GM12874 (cell line): ENCODE results near the gene HNF1B.

ENCODE experiments used
- CTCF ChIP-seq: IDR thresholded peaks from 2 replicates; pipeline ENCODE4 v1.5.1; 2011; ENCODE audit warnings: low read depth, mild to moderate bottlenecking, control low read depth, low read length, moderate library complexity; ENCODE audit not compliant: insufficient read depth

HNF1B gene

GRCh38 chr17:37664214-37664613, 80.6 kb downstream of the HNF1B start:
- TF ChIP-seq CTCF, result no peak

DNA sequence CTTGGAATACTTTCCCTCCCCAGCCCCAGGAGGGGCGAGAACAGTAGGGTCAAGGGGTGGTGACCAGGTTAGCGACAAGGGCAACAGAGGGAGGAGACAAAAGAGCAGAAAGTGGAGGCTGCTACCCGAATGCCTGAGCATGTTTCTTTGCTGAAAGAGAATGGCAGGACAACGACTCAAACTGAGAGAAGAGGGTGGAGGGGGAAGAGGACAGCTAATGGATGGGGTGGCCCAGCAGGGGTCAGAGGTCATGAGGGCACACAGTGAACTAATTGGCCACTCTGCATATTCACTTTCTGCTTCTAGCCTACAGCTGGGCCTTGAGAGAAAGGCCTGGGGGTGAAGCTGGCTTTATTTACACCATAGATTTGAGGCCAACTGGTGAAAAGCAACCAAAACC, 82.5 kb downstream of the HNF1B start:
- no peak for TF ChIP-seq CTCF

GRCh38 chr17:37661400-37662014, 83.4 kb downstream of the HNF1B start:
- TF ChIP-seq CTCF, result peak; percentile 18; the same call in 1 of the 2 replicates

- TF ChIP-seq CTCF, result no peak
These were observed 84.9 kb downstream of the HNF1B start for GRCh38 chr17:37659925-37660324.

GRCh38 chr17:37657202-37657601, 87.7 kb downstream of the HNF1B start:
- TF ChIP-seq CTCF, result no peak

DNA sequence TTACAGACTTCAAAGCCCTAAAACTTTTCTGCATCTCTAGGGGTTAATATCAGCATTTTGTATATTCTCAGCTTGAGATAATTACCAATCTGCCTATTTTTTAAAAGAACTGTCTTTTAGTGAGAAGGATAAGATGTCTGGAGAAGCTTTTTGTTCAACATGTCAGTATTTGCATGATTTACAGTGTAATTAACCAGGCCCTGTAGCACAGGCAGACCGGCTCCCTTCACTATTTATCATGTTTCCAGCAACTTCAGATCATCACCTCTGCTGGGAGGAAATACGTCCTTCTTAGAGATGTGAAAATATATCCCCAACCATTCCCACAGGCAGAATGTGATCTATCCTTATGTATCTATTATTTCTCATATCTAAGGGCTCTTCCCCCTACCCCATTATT, 93.0 kb downstream of the HNF1B start:
- no peak for TF ChIP-seq CTCF

GRCh38 chr17:37650419-37651003, 94.3 kb downstream of the HNF1B start:
- TF ChIP-seq CTCF, result peak; percentile 34; the same call in 1 of the 2 replicates

DNA sequence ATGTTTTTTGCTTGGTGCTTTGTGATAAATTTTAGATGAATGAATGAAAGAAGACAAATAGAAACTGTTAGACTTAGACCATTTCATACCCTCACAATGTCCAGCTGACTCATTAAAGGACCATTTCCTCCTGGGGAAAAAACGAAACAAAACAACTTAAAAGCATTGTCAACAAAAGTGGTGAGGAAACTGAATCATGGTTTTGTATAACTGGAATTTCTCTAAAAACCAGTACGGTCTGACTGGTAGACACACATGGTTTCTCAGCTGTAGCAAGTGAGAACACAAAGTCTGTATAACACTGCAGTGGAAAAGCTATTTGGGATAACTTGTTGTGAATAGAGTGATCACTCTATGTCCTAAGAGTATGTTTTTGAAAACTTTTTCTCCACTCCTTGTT, 96.3 kb downstream of the HNF1B start:
- TF ChIP-seq CTCF, result no peak
